Measurements from ENCODE around the gene PBX4.

Gene PBX4

DNA sequence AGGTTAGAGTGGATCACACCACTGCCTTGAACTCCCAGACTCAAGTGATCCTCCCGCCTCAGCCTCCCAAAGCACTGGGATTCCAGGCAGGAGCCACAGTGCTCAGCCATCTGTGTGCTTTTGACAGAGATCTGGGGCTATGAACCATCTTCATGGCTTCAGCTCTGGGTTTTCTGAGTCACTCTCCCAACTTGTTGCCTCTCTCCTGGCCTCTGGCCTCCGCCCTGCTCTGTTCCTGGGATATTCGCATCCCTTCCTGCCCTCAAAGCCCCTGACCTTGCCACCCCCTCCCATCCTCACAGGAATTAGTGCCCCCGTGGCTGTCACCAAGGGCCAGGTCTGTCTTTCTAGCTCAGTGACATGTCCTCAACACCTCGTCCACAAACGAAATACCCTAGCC, 30.7 kb upstream of the PBX4 start:
- ATAC-seq (ENCODE audit: low read depth): no peak
- DNase-seq (ENCODE audit: low spot score): no peak
- Histone ChIP-seq H3K27me3 (ENCODE audit: insufficient read depth, poor library complexity, severe bottlenecking) (no peaks in the 10 kb centered on the region), H3K4me3 (ENCODE audit: severe bottlenecking) (no peak overlapping the region), H3K4me1 (ENCODE audit: insufficient read depth, poor library complexity, severe bottlenecking) (no peaks in the 10 kb centered on the region), H3K27ac (ENCODE audit: poor library complexity, severe bottlenecking) (no peak overlapping the region), H3K9me3 (ENCODE audit: severe bottlenecking) (no peaks in the 10 kb centered on the region), H3K36me3 (ENCODE audit: low read depth) (peaks cover 58% of the 10 kb centered on the region)
- TF ChIP-seq, protein P1, sequence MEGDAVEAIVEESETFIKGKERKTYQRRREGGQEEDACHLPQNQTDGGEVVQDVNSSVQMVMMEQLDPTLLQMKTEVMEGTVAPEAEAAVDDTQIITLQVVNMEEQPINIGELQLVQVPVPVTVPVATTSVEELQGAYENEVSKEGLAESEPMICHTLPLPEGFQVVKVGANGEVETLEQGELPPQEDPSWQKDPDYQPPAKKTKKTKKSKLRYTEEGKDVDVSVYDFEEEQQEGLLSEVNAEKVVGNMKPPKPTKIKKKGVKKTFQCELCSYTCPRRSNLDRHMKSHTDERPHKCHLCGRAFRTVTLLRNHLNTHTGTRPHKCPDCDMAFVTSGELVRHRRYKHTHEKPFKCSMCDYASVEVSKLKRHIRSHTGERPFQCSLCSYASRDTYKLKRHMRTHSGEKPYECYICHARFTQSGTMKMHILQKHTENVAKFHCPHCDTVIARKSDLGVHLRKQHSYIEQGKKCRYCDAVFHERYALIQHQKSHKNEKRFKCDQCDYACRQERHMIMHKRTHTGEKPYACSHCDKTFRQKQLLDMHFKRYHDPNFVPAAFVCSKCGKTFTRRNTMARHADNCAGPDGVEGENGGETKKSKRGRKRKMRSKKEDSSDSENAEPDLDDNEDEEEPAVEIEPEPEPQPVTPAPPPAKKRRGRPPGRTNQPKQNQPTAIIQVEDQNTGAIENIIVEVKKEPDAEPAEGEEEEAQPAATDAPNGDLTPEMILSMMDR (IDR thresholded peaks at IDR 0.05; ENCODE audit: poor library complexity, severe bottlenecking): no peak

DNA sequence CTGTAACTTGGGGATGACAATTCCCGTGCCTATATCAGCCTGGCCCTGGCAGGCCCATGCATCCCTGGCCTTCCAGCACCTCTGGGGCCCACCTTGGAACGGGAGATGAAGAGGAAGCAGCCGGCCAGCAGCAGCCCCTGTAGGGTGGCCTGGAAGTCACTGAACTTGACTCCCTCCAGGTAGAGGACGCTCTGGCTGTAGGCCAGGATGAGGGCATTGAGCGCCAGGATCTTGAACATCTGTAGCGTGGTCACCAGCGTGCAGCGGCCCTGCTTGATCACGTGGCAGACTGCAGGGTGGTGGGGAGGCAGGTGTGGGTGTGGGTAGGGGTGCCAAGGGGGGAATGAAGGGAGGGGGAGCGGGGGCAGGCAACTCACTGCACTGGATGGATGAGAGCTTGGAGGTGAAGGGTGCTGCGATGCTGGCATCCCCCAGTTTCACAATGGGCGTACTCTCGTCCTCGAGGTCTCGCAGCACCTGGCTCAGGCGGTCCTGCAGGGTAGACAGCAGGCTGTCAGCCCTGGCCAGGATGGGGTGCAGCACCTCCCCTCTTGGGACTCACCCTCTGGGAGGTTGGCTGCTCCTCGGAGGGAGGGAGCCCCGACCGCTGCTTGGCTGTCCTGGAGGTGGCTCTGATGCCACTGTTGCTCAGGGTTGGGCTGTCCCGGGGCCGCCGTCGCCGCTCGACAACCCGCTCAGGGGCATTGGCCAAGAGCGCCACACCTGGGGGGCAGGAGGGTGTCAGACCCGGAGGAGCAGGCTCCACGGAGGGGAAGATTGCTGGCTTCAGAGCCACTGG, 28.7 kb upstream of the PBX4 start:
- H3K27me3 ChIP-seq (ENCODE audit: insufficient read depth, poor library complexity, severe bottlenecking): no peaks in the 10 kb centered on the region

DNA sequence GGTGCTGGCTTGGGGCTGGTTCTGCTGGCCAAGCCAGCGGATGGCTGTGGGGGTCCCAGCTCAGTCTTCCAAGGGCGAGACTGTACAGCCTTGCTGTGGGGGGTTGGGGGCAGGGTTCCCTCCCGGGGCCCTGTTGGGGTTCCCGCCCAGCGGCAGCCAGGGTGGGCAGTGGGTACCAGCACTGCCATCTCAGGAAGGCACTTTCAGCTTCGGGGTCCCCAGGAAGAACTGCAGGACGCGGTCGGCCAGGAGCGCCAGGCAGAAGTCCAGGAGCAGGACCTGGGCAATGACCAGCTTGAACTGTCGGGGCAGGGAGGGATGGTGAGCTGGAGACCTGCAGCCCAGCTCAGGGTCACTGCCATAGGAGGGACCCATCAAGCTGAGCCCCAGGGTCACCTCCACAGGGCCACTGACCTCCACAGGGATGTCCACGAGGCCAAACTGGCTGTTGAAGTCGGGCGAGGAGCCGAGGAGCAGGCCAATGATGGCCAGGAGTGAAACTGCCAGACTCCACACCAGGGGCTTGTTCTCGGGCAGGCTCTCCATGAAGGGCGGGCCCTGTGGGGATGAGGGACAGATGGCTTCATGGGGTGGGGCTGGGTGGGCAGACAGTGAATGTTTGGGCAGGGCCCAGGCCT, 26.9 kb upstream of the PBX4 start:
- no peak overlapping the region for H3K27ac ChIP-seq (ENCODE audit: poor library complexity, severe bottlenecking)
- TF ChIP-seq, protein P1 (IDR thresholded peaks at IDR 0.05; ENCODE audit: poor library complexity, severe bottlenecking): no peak
- H3K36me3 ChIP-seq (ENCODE audit: low read depth): peaks cover 27% of the 10 kb centered on the region
- H3K9me3 ChIP-seq (ENCODE audit: severe bottlenecking): no peaks in the 10 kb centered on the region
- no peaks in the 10 kb centered on the region for H3K4me1 ChIP-seq (ENCODE audit: insufficient read depth, poor library complexity, severe bottlenecking)
- no peak for ATAC-seq (ENCODE audit: low read depth)
- no peak for DNase-seq (ENCODE audit: low spot score)
- no peak overlapping the region for H3K4me3 ChIP-seq (ENCODE audit: severe bottlenecking)
- H3K27me3 ChIP-seq (ENCODE audit: insufficient read depth, poor library complexity, severe bottlenecking): no peaks in the 10 kb centered on the region

More for the DNA sequence above, 28.7 kb upstream of the PBX4 start:
- H3K9me3 ChIP-seq (ENCODE audit: severe bottlenecking): no peaks in the 10 kb centered on the region
- no peak overlapping the region for H3K4me3 ChIP-seq (ENCODE audit: severe bottlenecking)
- H3K4me1 ChIP-seq (ENCODE audit: insufficient read depth, poor library complexity, severe bottlenecking): no peaks in the 10 kb centered on the region
- no peak for ATAC-seq (ENCODE audit: low read depth)
- H3K27ac ChIP-seq (ENCODE audit: poor library complexity, severe bottlenecking): no peak overlapping the region
- DNase-seq (ENCODE audit: low spot score): no peak
- TF ChIP-seq, protein P1 (IDR thresholded peaks at IDR 0.05; ENCODE audit: poor library complexity, severe bottlenecking): no peak
- H3K36me3 ChIP-seq (ENCODE audit: low read depth): peaks cover 43% of the 10 kb centered on the region

DNA sequence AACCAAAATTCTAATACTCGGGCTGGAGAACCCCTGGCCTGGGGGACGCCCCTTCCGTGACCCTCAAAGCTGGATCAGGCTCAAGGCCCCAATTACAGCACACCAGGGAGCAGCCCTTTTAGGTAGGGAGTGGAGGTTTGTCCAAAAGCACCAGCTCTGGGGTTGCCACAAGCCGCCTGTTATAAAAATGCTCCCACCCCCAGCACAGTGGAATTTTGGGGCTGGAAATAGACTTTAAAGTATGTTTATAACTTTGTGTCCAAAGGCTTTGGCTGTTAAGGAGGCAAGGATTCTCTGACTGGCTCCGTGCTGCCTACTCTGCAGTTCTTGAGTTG, 25.5 kb upstream of the PBX4 start:
- H3K4me1 ChIP-seq (ENCODE audit: insufficient read depth, poor library complexity, severe bottlenecking): no peaks in the 10 kb centered on the region
- no peak for ATAC-seq (ENCODE audit: low read depth)
- TF ChIP-seq, protein P1 (IDR thresholded peaks at IDR 0.05; ENCODE audit: poor library complexity, severe bottlenecking): peak; percentile 55
- H3K9me3 ChIP-seq (ENCODE audit: severe bottlenecking): no peaks in the 10 kb centered on the region
- H3K27me3 ChIP-seq (ENCODE audit: insufficient read depth, poor library complexity, severe bottlenecking): no peaks in the 10 kb centered on the region
- H3K4me3 ChIP-seq (ENCODE audit: severe bottlenecking): no peak overlapping the region
- peak overlapping the region; percentile 43 for H3K27ac ChIP-seq (ENCODE audit: poor library complexity, severe bottlenecking)
- DNase-seq (ENCODE audit: low spot score): no peak
- H3K36me3 ChIP-seq (ENCODE audit: low read depth): peaks cover 22% of the 10 kb centered on the region

Data from RWPE2 (cell line).